Kidney (tissue), 14 donors: ENCODE results near the gene OR10G6. TPM values are rescaled to one million over a fixed set of nuclear protein-coding genes. Genes with fewer than 3 reads are reported as not detected.
"Not testable (repeated sequence)": the region's sequence is repeated elsewhere in the genome, so short reads cannot be mapped to it uniquely, and the experiment has no call there.

Experiments
- DNase-seq, 5 donors: peaks; one replicate each; pipeline ENCODE4 v3.0.0-alpha.2; 2013 to 2020
- FAIRE-seq: peaks from 2 replicates; lab custom pipeline; 2012; peaks lifted over from hg19 to GRCh38; lab: Jason Lieb, UNC
- H3K27ac ChIP-seq, 2 donors: one replicate each; pipeline ENCODE4 v1.7.0; 2013; ENCODE audit warnings: low read depth in 2 of 2, low read length in 2 of 2, inconsistent platforms in 1 of 2
- H3K27me3 ChIP-seq: one replicate; pipeline ENCODE4 v1.7.1; 2013; ENCODE audit warnings: low read length, inconsistent platforms; ENCODE audit not compliant: control insufficient read depth, insufficient read depth
- H3K36me3 ChIP-seq, 3 donors: one replicate each; pipeline versions ENCODE4 v1.7.0 to v1.7.1; 2013; ENCODE audit warnings: low read length in 3 of 3, control low read depth in 1 of 3, inconsistent platforms in 1 of 3; ENCODE audit not compliant: insufficient read depth in 3 of 3, control insufficient read depth in 2 of 3
- H3K4me1 ChIP-seq, 3 donors: one replicate each; pipeline versions ENCODE4 v1.7.0 to v1.7.1; 2013; ENCODE audit warnings: low read length in 3 of 3, inconsistent platforms in 1 of 3, low read depth in 1 of 3; ENCODE audit not compliant: control insufficient read depth in 2 of 3, insufficient read depth in 2 of 3
- H3K4me3 ChIP-seq, 3 donors: one replicate each; pipeline versions ENCODE4 v1.7.0 to v1.8.1; 2013; ENCODE audit warnings: low read length in 3 of 3, control low read depth in 1 of 3, inconsistent platforms in 1 of 3
- H3K9ac ChIP-seq, 3 donors: one replicate each; pipeline versions ENCODE4 v1.7.0 to v1.7.1; 2013; ENCODE audit warnings: low read length in 3 of 3, control low read depth in 1 of 3, inconsistent platforms in 1 of 3
- H3K9me3 ChIP-seq, 3 donors: one replicate each; pipeline versions ENCODE4 v1.7.0 to v1.7.1; 2013; ENCODE audit warnings: low read length in 3 of 3, control low read depth in 1 of 3, inconsistent platforms in 1 of 3; ENCODE audit not compliant: control insufficient read depth in 2 of 3, insufficient read depth in 1 of 3
- intact Hi-C: fragments of 100-400 bp; cut with DNase I; formaldehyde crosslinking; loops from one replicate; pipeline ENCODE4 v1.11.1; 2022
- polyA plus RNA-seq: library from polyadenylated mRNA; stranded (reverse); fragments of 350-450 nt; fragmentation: Illumina TruSeq; extraction: RNeasy Lipid Tissue Mini Kit (QIAGEN cat#74804); gene quantifications from one replicate; pipeline ENCODE4 v1.2.3, GENCODE V29; 2014; ENCODE audit warnings: low read depth, low replicate concordance; ENCODE audit not compliant: insufficient read depth
- total RNA-seq: library from RNA; stranded (reverse); fragmentation: NEBNext Ultra II Directional; extraction: Animal tissue kit (Norgen Biotek cat#: 25700); gene quantifications from one replicate; pipeline ENCODE4 v1.2.1, GENCODE V29; 2021
- TF ChIP-seq, protein P1 (sequence below): IDR thresholded peaks from 3 replicates; pipeline ENCODE4 v1.5.1; 2012; ENCODE audit warnings: mild to moderate bottlenecking, moderate library complexity, borderline replicate concordance; ENCODE audit not compliant: insufficient read depth; ENCODE audit errors: extremely low read depth
- donor health status: control.
- donor health status: control.
- donor health status: control.
- donor health status: control.
- donor health status: control.
- donor health status: DM: yes; HTN: yes; CAD: no.
- donor health status: Normal renal cell carcinoma (clear cell type).

Gene OR10G6
- total and polyA plus RNA-seq, 2 donors from 2014 or later = not detected

DNA sequence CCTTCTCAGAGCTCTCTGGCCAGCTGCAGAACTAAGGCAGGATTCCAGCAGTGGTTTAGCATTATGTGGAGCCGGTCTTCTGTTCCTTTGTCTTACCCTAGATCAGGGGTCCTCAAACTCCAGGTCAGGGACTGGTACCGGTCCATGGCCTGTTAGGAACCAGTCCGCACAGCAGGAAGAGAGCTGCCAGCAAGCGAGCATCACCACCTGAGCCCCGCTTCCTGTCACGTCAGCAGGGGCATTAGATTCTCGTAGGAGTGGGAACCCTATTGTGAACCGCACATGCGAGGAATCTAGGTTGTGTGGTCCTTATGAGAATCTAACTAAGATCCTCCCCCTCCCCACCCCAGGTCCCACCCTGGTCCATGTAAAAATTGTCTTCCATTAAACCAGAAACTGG is 44.6 kb upstream of the OR10G6 start:
- H3K27ac ChIP-seq = no peak overlapping the region
- H3K27me3 ChIP-seq = no peaks in the 10 kb centered on the region
- DNase-seq (no peak), FAIRE-seq (no peak)
- TF ChIP-seq, protein P1, sequence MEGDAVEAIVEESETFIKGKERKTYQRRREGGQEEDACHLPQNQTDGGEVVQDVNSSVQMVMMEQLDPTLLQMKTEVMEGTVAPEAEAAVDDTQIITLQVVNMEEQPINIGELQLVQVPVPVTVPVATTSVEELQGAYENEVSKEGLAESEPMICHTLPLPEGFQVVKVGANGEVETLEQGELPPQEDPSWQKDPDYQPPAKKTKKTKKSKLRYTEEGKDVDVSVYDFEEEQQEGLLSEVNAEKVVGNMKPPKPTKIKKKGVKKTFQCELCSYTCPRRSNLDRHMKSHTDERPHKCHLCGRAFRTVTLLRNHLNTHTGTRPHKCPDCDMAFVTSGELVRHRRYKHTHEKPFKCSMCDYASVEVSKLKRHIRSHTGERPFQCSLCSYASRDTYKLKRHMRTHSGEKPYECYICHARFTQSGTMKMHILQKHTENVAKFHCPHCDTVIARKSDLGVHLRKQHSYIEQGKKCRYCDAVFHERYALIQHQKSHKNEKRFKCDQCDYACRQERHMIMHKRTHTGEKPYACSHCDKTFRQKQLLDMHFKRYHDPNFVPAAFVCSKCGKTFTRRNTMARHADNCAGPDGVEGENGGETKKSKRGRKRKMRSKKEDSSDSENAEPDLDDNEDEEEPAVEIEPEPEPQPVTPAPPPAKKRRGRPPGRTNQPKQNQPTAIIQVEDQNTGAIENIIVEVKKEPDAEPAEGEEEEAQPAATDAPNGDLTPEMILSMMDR = no peak
- intact Hi-C loops = no loop called here
- H3K9me3 ChIP-seq = no peaks in the 10 kb centered on the region
- no peaks in the 10 kb centered on the region for H3K36me3 ChIP-seq
- H3K4me3 ChIP-seq = no peak overlapping the region
- H3K9ac ChIP-seq = no peak overlapping the region
- H3K4me1 ChIP-seq = no peaks in the 10 kb centered on the region

DNA sequence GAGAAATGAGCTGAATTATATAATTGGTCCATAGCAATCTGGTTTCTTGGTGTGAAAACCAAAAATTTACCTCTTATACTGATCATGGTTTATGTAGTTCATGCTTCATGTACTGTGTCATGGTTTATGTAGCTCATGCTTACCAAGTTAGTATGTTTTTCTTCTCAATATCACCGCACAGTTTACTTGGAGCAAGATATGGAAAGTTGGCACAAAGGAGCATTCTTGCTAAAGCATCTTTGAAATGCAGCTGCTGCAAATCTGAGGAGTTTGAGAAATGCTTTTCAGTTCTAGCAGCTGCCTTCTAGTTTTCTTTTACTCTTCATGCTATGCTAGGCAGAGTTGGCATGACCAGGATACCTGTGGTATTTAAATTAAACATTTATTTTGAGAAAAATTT is 41.7 kb upstream of the OR10G6 start:
- no peak overlapping the region for H3K4me3 ChIP-seq
- no peaks in the 10 kb centered on the region for H3K9me3 ChIP-seq
- H3K4me1 ChIP-seq = no peaks in the 10 kb centered on the region
- DNase-seq (no peak), FAIRE-seq (no peak)
- no peaks in the 10 kb centered on the region for H3K36me3 ChIP-seq
- TF ChIP-seq, protein P1 = no peak
- H3K27me3 ChIP-seq = no peaks in the 10 kb centered on the region
- intact Hi-C loops = no loop called here
- H3K9ac ChIP-seq = no peak overlapping the region
- no peak overlapping the region for H3K27ac ChIP-seq

DNA sequence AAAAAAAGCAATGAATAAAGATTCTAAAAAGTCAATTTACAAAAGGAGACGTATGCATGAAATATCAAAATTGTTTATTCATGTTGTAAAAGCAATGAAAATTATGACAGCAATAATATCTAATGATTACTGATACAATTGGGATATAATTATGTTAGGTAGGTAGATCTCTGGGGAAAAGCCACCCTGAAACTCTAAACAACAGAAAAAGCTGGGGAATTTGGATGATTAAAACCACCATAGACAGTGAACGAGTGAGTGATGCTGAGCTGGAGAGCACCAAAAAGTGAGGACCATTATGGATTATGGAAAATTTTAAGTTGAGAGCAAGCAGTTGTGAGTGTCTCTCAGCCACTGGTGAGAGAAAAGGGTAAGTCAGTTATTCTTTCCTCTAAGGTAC is 31.5 kb upstream of the OR10G6 start, which contains the start of gene OR10G8:
OR10G8 (plus strand) TSS at position 301 of the 400 bp plus-strand sequence. CDS start 2,825 bp downstream, outside the sequence.
- Histone ChIP-seq H3K36me3 (no peaks in the 10 kb centered on the region), H3K4me1 (no peaks in the 10 kb centered on the region), H3K9me3 (no peaks in the 10 kb centered on the region), H3K27ac (no peak within 1 kb of the TSS), H3K4me3 (no peak within 1 kb of the TSS), H3K27me3 (no peaks in the 10 kb centered on the region), H3K9ac (no peak within 1 kb of the TSS)
- no peak for DNase-seq
- TF ChIP-seq, protein P1 = no peak
- intact Hi-C loops = no loop called here
- FAIRE-seq = no peak

DNA sequence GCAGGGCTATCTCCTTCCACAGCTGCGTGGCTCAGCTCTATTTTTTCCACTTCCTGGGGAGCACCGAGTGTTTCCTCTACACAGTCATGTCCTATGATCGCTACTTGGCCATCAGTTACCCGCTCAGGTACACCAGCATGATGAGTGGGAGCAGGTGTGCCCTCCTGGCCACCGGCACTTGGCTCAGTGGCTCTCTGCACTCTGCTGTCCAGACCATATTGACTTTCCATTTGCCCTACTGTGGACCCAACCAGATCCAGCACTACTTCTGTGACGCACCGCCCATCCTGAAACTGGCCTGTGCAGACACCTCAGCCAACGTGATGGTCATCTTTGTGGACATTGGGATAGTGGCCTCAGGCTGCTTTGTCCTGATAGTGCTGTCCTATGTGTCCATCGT is 20.9 kb upstream of the OR10G6 start:
- H3K9me3 ChIP-seq, FAIRE-seq, DNase-seq, intact Hi-C loops, H3K36me3 ChIP-seq, H3K27me3 ChIP-seq, H3K9ac ChIP-seq, H3K27ac ChIP-seq, H3K4me3 ChIP-seq, H3K4me1 ChIP-seq: not testable (repeated sequence)
